SK-N-SH treated with all-trans-retinoic acid at 6 μM for 48 hours (cell line): Measurements from ENCODE around the gene F2.

Experiments
- ATAC-seq: fragments of 200-7000 bp; cut with Tn5 transposase; 3 replicates; pipeline ENCODE4 v1.9.1; 2020; ENCODE audit warnings: mild to moderate bottlenecking, moderate library complexity
- ARNTL ChIP-seq: fragments of 450-650 bp; formaldehyde crosslinking; IDR thresholded peaks from 2 replicates; pipeline ENCODE4 v1.5.0; 2020; ENCODE audit warnings: low read depth, mild to moderate bottlenecking, moderate library complexity, borderline replicate concordance
- BACH2 ChIP-seq: fragments of 250-450 bp; sonication (Bioruptor Pico); IDR thresholded peaks from 2 replicates; pipeline ENCODE4 v1.9.0; 2021; ENCODE audit warnings: mild to moderate bottlenecking, borderline replicate concordance
- CSDC2 ChIP-seq: fragments of 250-450 bp; sonication (Bioruptor Pico); IDR thresholded peaks from 2 replicates; pipeline ENCODE4 v1.5.0; 2020; ENCODE audit warnings: mild to moderate bottlenecking, moderate library complexity
- CSRNP3 ChIP-seq: fragments of 250-450 bp; sonication (Bioruptor Pico); IDR thresholded peaks from 2 replicates; pipeline ENCODE4 v1.5.1; 2021; ENCODE audit warnings: mild to moderate bottlenecking, moderate library complexity
- ESRRG ChIP-seq: fragments of 250-450 bp; sonication (Bioruptor Pico); IDR thresholded peaks from 2 replicates; pipeline ENCODE4 v1.6.1; 2021; ENCODE audit warnings: mild to moderate bottlenecking
- GLIS3 ChIP-seq: fragments of 250-450 bp; sonication (Bioruptor Pico); IDR thresholded peaks from 2 replicates; pipeline ENCODE4 v1.5.0; 2020; ENCODE audit warnings: mild to moderate bottlenecking, moderate library complexity
- OSR1 ChIP-seq: fragments of 250-450 bp; sonication (Bioruptor Pico); IDR thresholded peaks from 2 replicates; pipeline ENCODE4 v1.8.0; 2022; ENCODE audit warnings: moderate library complexity, mild to moderate bottlenecking, inconsistent platforms
- PATZ1 ChIP-seq: fragments of 250-450 bp; sonication (Bioruptor Pico); IDR thresholded peaks from 2 replicates; pipeline ENCODE4 v1.8.0; 2020; ENCODE audit warnings: mild to moderate bottlenecking, moderate library complexity, borderline replicate concordance
- RARB ChIP-seq: fragments of 250-450 bp; sonication (Bioruptor Pico); IDR thresholded peaks from 2 replicates; pipeline ENCODE4 v1.8.0; 2021; ENCODE audit warnings: mild to moderate bottlenecking, moderate library complexity
- SNAI2 ChIP-seq: fragments of 250-450 bp; sonication (Bioruptor Pico); IDR thresholded peaks from 2 replicates; pipeline ENCODE4 v1.5.0; 2020; ENCODE audit warnings: mild to moderate bottlenecking, moderate library complexity
- TOX ChIP-seq: fragments of 250-450 bp; sonication (Bioruptor Pico); IDR thresholded peaks from 2 replicates; pipeline ENCODE4 v1.8.0; 2021; ENCODE audit warnings: mild to moderate bottlenecking, moderate library complexity, borderline replicate concordance
- TSHZ2 ChIP-seq: fragments of 250-450 bp; sonication (Bioruptor Pico); IDR thresholded peaks from 2 replicates; pipeline ENCODE4 v1.5.0; 2020; ENCODE audit warnings: mild to moderate bottlenecking, moderate library complexity
- ZC3H10 ChIP-seq: fragments of 250-450 bp; sonication (Bioruptor Pico); IDR thresholded peaks from 2 replicates; pipeline ENCODE4 v1.5.1; 2021; ENCODE audit warnings: mild to moderate bottlenecking, moderate library complexity
- ZFP30 ChIP-seq: fragments of 450-650 bp; formaldehyde crosslinking; IDR thresholded peaks from 2 replicates; pipeline ENCODE4 v1.5.0; 2022; ENCODE audit warnings: mild to moderate bottlenecking, moderate library complexity
- ZNF565 ChIP-seq: fragments of 450-650 bp; formaldehyde crosslinking; conservative IDR thresholded peaks from 2 replicates; pipeline ENCODE4 v1.5.0; 2020; ENCODE audit warnings: low read depth, mild to moderate bottlenecking, moderate library complexity
- ZNF70 ChIP-seq: fragments of 450-650 bp; formaldehyde crosslinking; IDR thresholded peaks from 2 replicates; pipeline ENCODE4 v1.5.0; 2020; ENCODE audit warnings: mild to moderate bottlenecking, moderate library complexity
- TF ChIP-seq, protein P1 (sequence below): fragments of 250-450 bp; sonication (Bioruptor Pico); IDR thresholded peaks from 2 replicates; pipeline ENCODE4 v1.8.0; 2021; ENCODE audit warnings: low read depth, mild to moderate bottlenecking, moderate library complexity, borderline replicate concordance
- TF ChIP-seq, protein P2 (sequence below): fragments of 250-450 bp; sonication (Bioruptor Pico); IDR thresholded peaks from 2 replicates; pipeline ENCODE4 v1.5.1; 2020; ENCODE audit warnings: low read depth, mild to moderate bottlenecking, moderate library complexity

F2 gene

DNA sequence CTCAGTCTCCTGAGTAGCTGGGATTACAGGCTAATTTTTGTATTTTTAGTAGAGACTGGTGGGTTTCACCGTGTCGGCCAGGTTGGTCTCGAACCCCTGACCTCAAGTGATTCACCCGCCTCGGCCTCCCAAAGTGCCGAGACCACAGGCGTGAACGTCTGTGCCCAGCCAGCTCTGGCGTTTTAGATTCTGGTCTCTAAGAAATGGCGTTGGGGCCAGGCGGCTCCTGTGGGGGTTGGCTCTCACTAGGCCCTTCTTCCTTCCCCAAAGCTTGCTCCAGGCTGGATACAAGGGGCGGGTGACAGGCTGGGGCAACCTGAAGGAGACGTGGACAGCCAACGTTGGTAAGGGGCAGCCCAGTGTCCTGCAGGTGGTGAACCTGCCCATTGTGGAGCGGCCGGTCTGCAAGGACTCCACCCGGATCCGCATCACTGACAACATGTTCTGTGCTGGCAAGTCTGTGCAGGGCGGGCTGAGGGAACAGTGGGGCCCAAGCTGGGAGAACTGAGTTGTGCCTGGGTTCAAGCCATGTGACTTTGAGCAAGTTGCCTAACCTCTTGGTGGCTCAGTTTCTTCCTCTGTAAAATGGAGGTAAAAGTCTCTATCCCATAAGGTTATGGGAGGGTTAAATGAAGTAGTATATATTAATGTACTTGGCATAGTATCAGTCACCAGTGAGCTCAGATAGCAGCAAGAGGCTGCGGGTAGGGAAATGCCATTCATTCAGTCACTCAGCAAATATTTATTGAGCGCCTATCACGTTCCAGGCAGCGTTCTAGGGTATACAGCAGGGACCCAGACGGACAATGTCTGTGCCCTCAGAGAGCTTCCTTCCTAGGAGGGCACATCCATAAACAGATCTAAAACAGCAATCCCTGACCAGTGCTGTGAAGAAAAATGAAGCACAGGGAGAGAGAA is 10.4 kb downstream of the F2 start (continued):
- TF ChIP-seq PATZ1 (CRISPR knock-in tag) (no peak), OSR1 (CRISPR knock-in tag) (no peak), ZNF70 (CRISPR knock-in tag) (no peak), RARB (CRISPR knock-in tag) (no peak)
- TF ChIP-seq, protein P1, sequence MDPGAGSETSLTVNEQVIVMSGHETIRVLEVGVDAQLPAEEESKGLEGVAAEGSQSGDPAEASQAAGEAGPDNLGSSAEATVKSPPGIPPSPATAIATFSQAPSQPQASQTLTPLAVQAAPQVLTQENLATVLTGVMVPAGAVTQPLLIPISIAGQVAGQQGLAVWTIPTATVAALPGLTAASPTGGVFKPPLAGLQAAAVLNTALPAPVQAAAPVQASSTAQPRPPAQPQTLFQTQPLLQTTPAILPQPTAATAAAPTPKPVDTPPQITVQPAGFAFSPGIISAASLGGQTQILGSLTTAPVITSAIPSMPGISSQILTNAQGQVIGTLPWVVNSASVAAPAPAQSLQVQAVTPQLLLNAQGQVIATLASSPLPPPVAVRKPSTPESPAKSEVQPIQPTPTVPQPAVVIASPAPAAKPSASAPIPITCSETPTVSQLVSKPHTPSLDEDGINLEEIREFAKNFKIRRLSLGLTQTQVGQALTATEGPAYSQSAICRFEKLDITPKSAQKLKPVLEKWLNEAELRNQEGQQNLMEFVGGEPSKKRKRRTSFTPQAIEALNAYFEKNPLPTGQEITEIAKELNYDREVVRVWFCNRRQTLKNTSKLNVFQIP (CRISPR knock-in tag) = no peak

GRCh38 chr11:46731545-46731944 is 12.5 kb downstream of the F2 start:
- TF ChIP-seq, protein P1 (CRISPR knock-in tag) = no peak
- TF ChIP-seq ARNTL = no peak
- no peak for TF ChIP-seq TOX (CRISPR knock-in tag)
- TF ChIP-seq TSHZ2 (CRISPR knock-in tag) = no peak
- TF ChIP-seq SNAI2 (CRISPR knock-in tag) = no peak
- TF ChIP-seq CSDC2 (CRISPR knock-in tag) = no peak
- no peak for TF ChIP-seq BACH2 (CRISPR knock-in tag)
- TF ChIP-seq GLIS3 (CRISPR knock-in tag) = no peak
- no peak for TF ChIP-seq ESRRG (CRISPR knock-in tag)
- TF ChIP-seq ZNF565 (CRISPR knock-in tag) = no peak
- TF ChIP-seq ZFP30 (CRISPR knock-in tag) = no peak
- no peak for TF ChIP-seq ZC3H10 (CRISPR knock-in tag)
- TF ChIP-seq OSR1 (CRISPR knock-in tag) = no peak
- no peak for TF ChIP-seq CSRNP3
- TF ChIP-seq ZNF70 (CRISPR knock-in tag) = no peak
- no peak for TF ChIP-seq RARB (CRISPR knock-in tag)
- TF ChIP-seq PATZ1 (CRISPR knock-in tag) = no peak
- TF ChIP-seq, protein P2, sequence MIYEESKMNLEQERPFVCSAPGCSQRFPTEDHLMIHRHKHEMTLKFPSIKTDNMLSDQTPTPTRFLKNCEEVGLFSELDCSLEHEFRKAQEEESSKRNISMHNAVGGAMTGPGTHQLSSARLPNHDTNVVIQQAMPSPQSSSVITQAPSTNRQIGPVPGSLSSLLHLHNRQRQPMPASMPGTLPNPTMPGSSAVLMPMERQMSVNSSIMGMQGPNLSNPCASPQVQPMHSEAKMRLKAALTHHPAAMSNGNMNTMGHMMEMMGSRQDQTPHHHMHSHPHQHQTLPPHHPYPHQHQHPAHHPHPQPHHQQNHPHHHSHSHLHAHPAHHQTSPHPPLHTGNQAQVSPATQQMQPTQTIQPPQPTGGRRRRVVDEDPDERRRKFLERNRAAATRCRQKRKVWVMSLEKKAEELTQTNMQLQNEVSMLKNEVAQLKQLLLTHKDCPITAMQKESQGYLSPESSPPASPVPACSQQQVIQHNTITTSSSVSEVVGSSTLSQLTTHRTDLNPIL (CRISPR knock-in tag) = no peak
- TF ChIP-seq, all 23 proteins: peak for 0
- no peak for ATAC-seq
